HG03575 (cell line): ENCODE results near the gene RIMS4.
"Not testable (repeated sequence)": the region's sequence is repeated elsewhere in the genome, so short reads cannot be mapped to it uniquely, and the experiment has no call there.

Experiments used
- ATAC-seq: cut with Tn5 transposase; IDR thresholded peaks from one replicate; pipeline ENCODE4 v1.9.1; 2021; ENCODE audit not compliant: unreplicated experiment, insufficient number of reproducible peaks, low FRiP score; ENCODE audit errors: extremely low read depth

RIMS4 gene

GRCh38 chr20:44833437-44833836 is 23.1 kb upstream of the RIMS4 start:
- ATAC-seq = no peak

GRCh38 chr20:44832724-44833123 is 22.4 kb upstream of the RIMS4 start:
- no peak for ATAC-seq

GRCh38 chr20:44830995-44831394 is 20.6 kb upstream of the RIMS4 start:
- no peak for ATAC-seq

- ATAC-seq = no peak
Measured at GRCh38 chr20:44830523-44830922, 20.2 kb upstream of the RIMS4 start.

- no peak for ATAC-seq
Measured at GRCh38 chr20:44829688-44830087, 19.3 kb upstream of the RIMS4 start.

GRCh38 chr20:44828640-44829039 is 18.3 kb upstream of the RIMS4 start:
- no peak for ATAC-seq

GRCh38 chr20:44827401-44827800 is 17.1 kb upstream of the RIMS4 start:
- ATAC-seq = no peak

- not testable (repeated sequence) for ATAC-seq
Measured at GRCh38 chr20:44821576-44821975, 11.2 kb upstream of the RIMS4 start.

GRCh38 chr20:44819936-44820335 is 9.6 kb upstream of the RIMS4 start:
- ATAC-seq = no peak

GRCh38 chr20:44817143-44817910 is 7.0 kb upstream of the RIMS4 start:
- no peak for ATAC-seq

- ATAC-seq = no peak
Measured at GRCh38 chr20:44814937-44815336, 4.6 kb upstream of the RIMS4 start.

- ATAC-seq = no peak
Measured at GRCh38 chr20:44811150-44811685, 872 bp upstream of the RIMS4 start.

GRCh38 chr20:44810061-44810390 is 320 bp downstream of the RIMS4 start:
- no peak for ATAC-seq

GRCh38 chr20:44809380-44810060 is 826 bp downstream of the RIMS4 start:
- ATAC-seq = no peak

GRCh38 chr20:44807684-44808056 is 2.7 kb downstream of the RIMS4 start:
- ATAC-seq = no peak

- no peak for ATAC-seq
Measured at GRCh38 chr20:44807051-44807683, 3.2 kb downstream of the RIMS4 start.

- no peak for ATAC-seq
Measured at GRCh38 chr20:44805979-44806620, 4.2 kb downstream of the RIMS4 start.

GRCh38 chr20:44805335-44805978 is 4.9 kb downstream of the RIMS4 start:
- ATAC-seq = no peak

- no peak for ATAC-seq
Measured at GRCh38 chr20:44803383-44803941, 6.9 kb downstream of the RIMS4 start.
